ENCODE results near the gene TNFSF13B. TPM values are rescaled to one million over a fixed set of nuclear protein-coding genes. Genes with fewer than 3 reads are reported as not detected.

The TNFSF13B gene
- polyA plus RNA-seq, 1 donor from 2014 or later, result 0.50 TPM

- Histone ChIP-seq H3K27me3 (ENCODE audit: insufficient read depth, low read depth, low read length) (no peaks in the 10 kb centered on the region), H3K4me2 (ENCODE audit: low read length) (no peak overlapping the region), H3F3A (ENCODE audit: insufficient read depth, low read length, poor library complexity, severe bottlenecking) (no peaks in the 10 kb centered on the region), H3K27ac (ENCODE audit: low read length) (no peak overlapping the region), H3K4me3 (ENCODE audit: low read length) (no peak overlapping the region), H3K9ac (ENCODE audit: low read length) (no peak overlapping the region), H3K9me3 (ENCODE audit: low read length) (no peaks in the 10 kb centered on the region), H3K9me2 (ENCODE audit: insufficient read depth, low read length) (no peaks in the 10 kb centered on the region), H3K79me2 (replicated peaks; ENCODE audit: insufficient read depth, low read length) (no peaks in the 10 kb centered on the region), H2AFZ (ENCODE audit: low read depth, low read length) (no peak overlapping the region), H3K36me3 (ENCODE audit: insufficient read depth, low read length) (no peaks in the 10 kb centered on the region), H4K20me1 (ENCODE audit: insufficient read depth) (no peaks in the 10 kb centered on the region)
- TF ChIP-seq POLR2AphosphoS5 (IDR thresholded peaks at IDR 0.05), result no peak
- TF ChIP-seq EZH2 (IDR thresholded peaks at IDR 0.05; ENCODE audit: borderline replicate concordance, insufficient read depth, low read length, poor library complexity, severe bottlenecking), result no peak
- TF ChIP-seq CTCF (IDR thresholded peaks at IDR 0.05; ENCODE audit: poor library complexity, severe bottlenecking), result no peak
- no peak for TF ChIP-seq RAD21 (conservative IDR thresholded peaks at IDR 0.05)
- no peak for TF ChIP-seq REST (IDR thresholded peaks at IDR 0.05; ENCODE audit: borderline replicate concordance)
- TF ChIP-seq SMC3 (conservative IDR thresholded peaks at IDR 0.05; ENCODE audit: poor library complexity), result no peak
- TF ChIP-seq EP300 (conservative IDR thresholded peaks at IDR 0.05; ENCODE audit: poor library complexity, severe bottlenecking), result no peak
- no peak for TF ChIP-seq TAF1 (IDR thresholded peaks at IDR 0.05; ENCODE audit: low read depth)
- TF ChIP-seq MXI1 (conservative IDR thresholded peaks at IDR 0.05; ENCODE audit: poor library complexity, severe bottlenecking), result no peak
Measured at GRCh38 chr13:108283110-108283509, 13.6 kb downstream of the TNFSF13B start.

GRCh38 chr13:108288741-108289140 lies 19.2 kb downstream of the TNFSF13B start:
- no peaks in the 10 kb centered on the region for H4K20me1 ChIP-seq (ENCODE audit: insufficient read depth)
- H3K27ac ChIP-seq (ENCODE audit: low read length), result no peak overlapping the region
- TF ChIP-seq EZH2 (IDR thresholded peaks at IDR 0.05; ENCODE audit: borderline replicate concordance, insufficient read depth, low read length, poor library complexity, severe bottlenecking), result no peak
- TF ChIP-seq POLR2AphosphoS5 (IDR thresholded peaks at IDR 0.05), result no peak
- no peak for TF ChIP-seq RAD21 (conservative IDR thresholded peaks at IDR 0.05)
- no peak for TF ChIP-seq CTCF (IDR thresholded peaks at IDR 0.05; ENCODE audit: poor library complexity, severe bottlenecking)
- TF ChIP-seq SMC3 (conservative IDR thresholded peaks at IDR 0.05; ENCODE audit: poor library complexity), result no peak
- no peak for TF ChIP-seq REST (IDR thresholded peaks at IDR 0.05; ENCODE audit: borderline replicate concordance)
- no peak for TF ChIP-seq MXI1 (conservative IDR thresholded peaks at IDR 0.05; ENCODE audit: poor library complexity, severe bottlenecking)
- TF ChIP-seq TAF1 (IDR thresholded peaks at IDR 0.05; ENCODE audit: low read depth), result no peak
- no peak for TF ChIP-seq EP300 (conservative IDR thresholded peaks at IDR 0.05; ENCODE audit: poor library complexity, severe bottlenecking)
- H2AFZ ChIP-seq (ENCODE audit: low read depth, low read length), result no peak overlapping the region
- no peaks in the 10 kb centered on the region for H3K27me3 ChIP-seq (ENCODE audit: insufficient read depth, low read depth, low read length)
- H3K9ac ChIP-seq (ENCODE audit: low read length), result no peak overlapping the region
- H3K79me2 ChIP-seq (replicated peaks; ENCODE audit: insufficient read depth, low read length), result no peaks in the 10 kb centered on the region
- no peak overlapping the region for H3K4me3 ChIP-seq (ENCODE audit: low read length)
- H3K36me3 ChIP-seq (ENCODE audit: insufficient read depth, low read length), result no peaks in the 10 kb centered on the region
- H3K9me3 ChIP-seq (ENCODE audit: low read length), result no peaks in the 10 kb centered on the region
- H3K9me2 ChIP-seq (ENCODE audit: insufficient read depth, low read length), result no peaks in the 10 kb centered on the region
- H3K4me2 ChIP-seq (ENCODE audit: low read length), result no peak overlapping the region
- H3F3A ChIP-seq (ENCODE audit: insufficient read depth, low read length, poor library complexity, severe bottlenecking), result no peaks in the 10 kb centered on the region
